Peyer's patch (tissue), 4 donors: ENCODE results near the gene FAM47E.

Source experiments
- CTCF ChIP-seq, 6 experiments: fragments of 450-650 bp in 4 of 6; fragments of 200-600 bp in 2 of 6; sonication (generic) in 1 of 6; IDR thresholded peaks; one replicate each; pipeline ENCODE4 v1.5.1; 2017 to 2019; ENCODE audit warnings: antibody characterized with exemption in 6 of 6, mild to moderate bottlenecking in 3 of 6, moderate library complexity in 1 of 6
- POLR2A ChIP-seq, 2 donors: fragments of 450-650 bp; IDR thresholded peaks; one replicate each; pipeline ENCODE4 v1.5.1; 2017; ENCODE audit warnings: antibody characterized with exemption in 2 of 2, mild to moderate bottlenecking in 2 of 2, moderate library complexity in 2 of 2

DNA sequence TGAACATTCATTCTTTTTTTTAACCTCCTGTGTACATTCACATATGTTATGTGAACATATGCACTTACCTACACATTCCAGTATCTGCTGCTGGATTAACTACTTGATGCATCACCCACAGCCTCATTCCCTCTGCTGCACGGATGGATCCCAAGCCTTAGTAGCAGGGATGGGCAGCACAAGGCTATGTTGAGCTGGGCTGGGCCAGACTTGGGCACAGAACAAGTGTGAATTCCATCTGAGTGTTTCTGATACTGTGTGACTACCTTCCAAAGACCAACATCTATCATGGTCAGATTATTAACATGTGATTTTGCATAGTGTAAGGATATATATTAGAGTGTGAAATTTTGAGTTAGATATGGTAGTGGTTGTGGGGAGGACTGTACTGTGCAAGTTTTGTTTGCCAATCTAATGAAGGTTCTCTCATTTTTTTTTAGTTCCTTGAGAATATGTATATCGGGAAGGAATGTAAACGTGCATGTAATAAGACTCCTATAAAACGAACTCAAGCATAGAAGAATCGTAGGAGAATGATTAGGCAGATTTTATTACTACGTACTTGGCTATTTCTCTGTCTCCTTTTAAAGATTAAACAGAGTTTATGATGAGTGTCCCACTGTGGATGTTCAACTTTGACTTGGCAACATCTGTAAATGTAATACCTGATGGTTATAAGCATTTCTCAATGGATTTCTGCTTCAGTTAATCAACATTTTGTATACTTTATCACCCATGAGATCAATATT lies 31.6 kb downstream of the FAM47E start:
- TF ChIP-seq POLR2A (IDR thresholded peaks at IDR 0.05): no peak
- no peak for TF ChIP-seq CTCF (IDR thresholded peaks at IDR 0.05)
